ACC112 (cell line): ENCODE data around the gene F8.

Source experiments
- H2AFZ ChIP-seq: fragments of 200-600 bp; sonication (generic); one replicate; pipeline ENCODE4 v1.6.0; 2017; ENCODE audit warnings: antibody characterized with exemption, low read length; ENCODE audit not compliant: unreplicated experiment
- H3K27ac ChIP-seq: fragments of 200-600 bp; sonication (generic); 2 replicates; pipeline ENCODE4 v1.5.1; 2014; ENCODE audit warnings: low read depth, mild to moderate bottlenecking, antibody characterized with exemption, low read length, moderate library complexity
- H3K27me3 ChIP-seq: fragments of 200-600 bp; sonication (generic); 2 replicates; pipeline ENCODE4 v1.6.1; 2014; ENCODE audit warnings: mild to moderate bottlenecking, antibody characterized with exemption, low read length, moderate library complexity, mixed read lengths; ENCODE audit not compliant: insufficient read depth
- H3K36me3 ChIP-seq: fragments of 200-600 bp; sonication (generic); 2 replicates; pipeline ENCODE4 v1.6.1; 2016; ENCODE audit warnings: mild to moderate bottlenecking, antibody characterized with exemption, low read length, moderate library complexity, mixed read lengths; ENCODE audit not compliant: insufficient read depth
- H3K4me1 ChIP-seq: fragments of 200-600 bp; sonication (generic); one replicate; pipeline ENCODE4 v1.6.1; 2016; ENCODE audit warnings: low read length, mixed read lengths; ENCODE audit not compliant: insufficient read depth, unreplicated experiment, control insufficient read depth
- H3K4me3 ChIP-seq: fragments of 200-600 bp; sonication (generic); 2 replicates; pipeline ENCODE4 v1.5.1; 2014; ENCODE audit warnings: mild to moderate bottlenecking, low read depth, low read length
- H3K79me2 ChIP-seq: fragments of 200-600 bp; sonication (generic); one replicate; pipeline ENCODE4 v1.6.0; 2016; ENCODE audit warnings: low read length; ENCODE audit not compliant: control insufficient read depth, unreplicated experiment, insufficient read depth

F8 gene

GRCh38 chrX:154802947-154803346, 219.6 kb downstream of the F8 start:
- Histone ChIP-seq H3K79me2 (peaks cover 7% of the 10 kb centered on the region), H3K27me3 (no peaks in the 10 kb centered on the region), H3K4me1 (peaks cover 41% of the 10 kb centered on the region), H3K27ac (no peak overlapping the region), H2AFZ (no peak overlapping the region), H3K4me3 (no peak overlapping the region), H3K36me3 (no peaks in the 10 kb centered on the region)

GRCh38 chrX:154800478-154801210, 221.9 kb downstream of the F8 start:
- H3K4me3 ChIP-seq, result no peak overlapping the region
- no peak overlapping the region for H2AFZ ChIP-seq
- peak overlapping the region; percentile 94 for H3K27ac ChIP-seq
- peaks cover 49% of the 10 kb centered on the region for H3K4me1 ChIP-seq
- no peaks in the 10 kb centered on the region for H3K27me3 ChIP-seq
- no peaks in the 10 kb centered on the region for H3K36me3 ChIP-seq
- H3K79me2 ChIP-seq, result peaks cover 12% of the 10 kb centered on the region

GRCh38 chrX:154799556-154800348, 222.8 kb downstream of the F8 start:
- Histone ChIP-seq H3K4me3 (no peak overlapping the region), H3K36me3 (no peaks in the 10 kb centered on the region), H3K27me3 (no peaks in the 10 kb centered on the region), H3K27ac (peak overlapping the region; percentile 94), H3K4me1 (peaks cover 49% of the 10 kb centered on the region), H3K79me2 (peaks cover 12% of the 10 kb centered on the region), H2AFZ (no peak overlapping the region)

GRCh38 chrX:154797006-154797405, 225.5 kb downstream of the F8 start:
- H3K79me2 ChIP-seq, result peaks cover 10% of the 10 kb centered on the region
- H3K27ac ChIP-seq, result no peak overlapping the region
- no peak overlapping the region for H2AFZ ChIP-seq
- no peak overlapping the region for H3K4me3 ChIP-seq
- no peaks in the 10 kb centered on the region for H3K36me3 ChIP-seq
- H3K27me3 ChIP-seq, result no peaks in the 10 kb centered on the region
- peaks cover 38% of the 10 kb centered on the region for H3K4me1 ChIP-seq

DNA sequence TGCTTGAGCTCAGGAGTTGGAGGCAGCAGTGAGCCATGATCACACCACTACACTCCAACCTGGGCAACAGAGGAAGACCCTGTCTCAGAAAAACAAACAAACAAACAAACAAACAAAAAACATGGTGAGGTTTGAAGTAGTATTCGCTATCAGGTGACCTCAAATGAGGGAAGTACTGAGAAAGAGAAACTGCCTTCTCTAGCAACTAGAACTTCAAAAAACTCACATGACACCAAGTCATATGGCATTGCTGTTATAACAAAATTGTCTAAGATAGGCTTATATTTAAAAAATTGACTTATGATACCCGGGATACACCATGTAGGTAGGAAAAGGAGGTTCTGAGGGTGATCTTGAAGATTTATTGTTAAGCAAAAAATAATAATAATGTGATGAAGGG, 227.5 kb downstream of the F8 start:
- Histone ChIP-seq H3K4me3 (no peak overlapping the region), H3K27ac (no peak overlapping the region), H2AFZ (no peak overlapping the region), H3K27me3 (no peaks in the 10 kb centered on the region), H3K79me2 (peaks cover 7% of the 10 kb centered on the region), H3K4me1 (peaks cover 26% of the 10 kb centered on the region), H3K36me3 (no peaks in the 10 kb centered on the region)

DNA sequence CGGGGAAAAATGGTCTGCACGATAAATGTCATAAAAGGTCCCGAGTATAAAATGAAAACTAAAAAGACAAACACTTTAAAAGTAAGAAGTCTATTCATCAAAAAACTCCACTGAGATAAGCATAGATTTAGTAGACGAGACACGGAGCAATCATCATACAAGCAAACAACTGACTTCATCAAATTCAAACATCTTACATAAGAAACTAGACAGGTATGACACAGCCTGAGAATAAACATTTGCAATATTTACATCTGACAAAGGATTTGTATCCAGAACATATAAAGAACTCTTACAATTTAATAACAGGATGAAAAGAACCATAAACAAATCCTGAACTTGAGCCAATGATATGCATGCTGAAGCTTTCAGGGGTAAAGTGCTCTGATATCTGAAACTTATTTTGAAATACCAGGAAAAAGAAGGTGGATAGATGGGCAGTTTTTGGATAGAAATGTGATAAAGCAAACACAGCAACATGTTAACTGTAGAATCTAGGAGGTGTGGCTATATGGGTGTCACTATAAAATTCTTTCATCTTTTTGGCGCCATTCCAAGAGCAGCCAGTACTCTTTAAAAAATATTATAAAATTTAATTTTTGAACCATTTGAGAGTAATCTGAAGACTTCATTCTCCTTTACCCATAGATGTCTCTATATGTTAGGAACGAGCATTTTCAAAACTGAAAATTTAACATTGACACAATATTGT, 229.3 kb downstream of the F8 start:
- Histone ChIP-seq H3K27ac (no peak overlapping the region), H3K27me3 (no peaks in the 10 kb centered on the region), H3K4me3 (no peak overlapping the region), H2AFZ (no peak overlapping the region), H3K79me2 (peaks cover 5% of the 10 kb centered on the region), H3K4me1 (peaks cover 15% of the 10 kb centered on the region), H3K36me3 (no peaks in the 10 kb centered on the region)

- no peaks in the 10 kb centered on the region for H3K36me3 ChIP-seq
- H3K27me3 ChIP-seq, result no peaks in the 10 kb centered on the region
- H2AFZ ChIP-seq, result no peak overlapping the region
- H3K4me1 ChIP-seq, result peaks cover 4% of the 10 kb centered on the region
- no peak overlapping the region for H3K4me3 ChIP-seq
- H3K27ac ChIP-seq, result no peak overlapping the region
- no peaks in the 10 kb centered on the region for H3K79me2 ChIP-seq
Observed at GRCh38 chrX:154791939-154792338, 230.6 kb downstream of the F8 start.

DNA sequence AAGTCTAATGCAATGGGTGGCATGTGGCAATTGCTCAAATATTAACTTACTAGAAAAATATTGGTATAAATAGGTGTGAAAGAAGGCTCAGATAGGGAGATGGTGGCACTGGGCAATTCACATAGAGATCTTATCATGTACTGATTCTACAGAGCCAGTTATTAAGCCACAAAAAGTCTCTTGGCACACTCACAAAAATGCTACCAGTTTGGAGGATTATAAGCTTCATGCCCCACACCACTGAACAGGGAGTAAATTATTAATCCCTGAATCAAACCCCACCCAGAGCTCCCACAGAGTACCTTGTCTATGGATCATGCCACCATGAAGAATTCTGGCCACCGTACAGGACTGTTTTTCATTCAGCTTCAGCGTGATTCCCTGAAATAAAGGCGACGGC, 231.1 kb downstream of the F8 start:
- no peaks in the 10 kb centered on the region for H3K79me2 ChIP-seq
- H3K27ac ChIP-seq, result no peak overlapping the region
- no peaks in the 10 kb centered on the region for H3K4me1 ChIP-seq
- no peaks in the 10 kb centered on the region for H3K36me3 ChIP-seq
- H3K4me3 ChIP-seq, result no peak overlapping the region
- no peak overlapping the region for H2AFZ ChIP-seq
- H3K27me3 ChIP-seq, result no peaks in the 10 kb centered on the region
